Neural progenitor cell (in vitro differentiated cells): Measurements from ENCODE around the gene FBXO17. TPM values are rescaled to one million over a fixed set of nuclear protein-coding genes. Genes with fewer than 3 reads are reported as not detected.
A peak's percentile ranks its signal among the peaks of the same experiment; 100 is the strongest.
"Not testable (repeated sequence)": the region's sequence is repeated elsewhere in the genome, so short reads cannot be mapped to it uniquely, and the experiment has no call there.

Source experiments
- DNase-seq: peaks from one replicate; pipeline ENCODE4 v3.0.0-alpha.2; 2016; ENCODE audit warnings: low spot score
- H2AFZ ChIP-seq: fragments of 200-600 bp; sonication (generic); replicated peaks from 2 replicates; pipeline ENCODE4 v1.6.1; 2016; ENCODE audit warnings: antibody characterized with exemption
- H3F3A ChIP-seq: fragments of 200-600 bp; sonication (generic); 2 replicates; pipeline ENCODE4 v1.6.1; 2016; ENCODE audit warnings: antibody characterized with exemption, low read depth
- H3K27ac ChIP-seq: fragments of 200-600 bp; sonication (generic); 2 replicates; pipeline ENCODE4 v1.5.1; 2016; ENCODE audit warnings: mild to moderate bottlenecking
- H3K27me3 ChIP-seq: fragments of 200-600 bp; sonication (generic); 2 replicates; pipeline ENCODE4 v1.6.1; 2016; ENCODE audit warnings: mild to moderate bottlenecking, moderate library complexity
- H3K36me3 ChIP-seq: fragments of 200-600 bp; sonication (generic); 2 replicates; pipeline ENCODE4 v1.5.1; 2016
- H3K4me1 ChIP-seq: fragments of 200-600 bp; sonication (generic); 2 replicates; pipeline ENCODE4 v1.6.1; 2016; ENCODE audit warnings: mixed run types
- H3K4me2 ChIP-seq: fragments of 200-600 bp; sonication (generic); 2 replicates; pipeline ENCODE4 v1.6.1; 2016
- H3K4me3 ChIP-seq: fragments of 200-600 bp; sonication (generic); 2 replicates; pipeline ENCODE4 v1.5.1; 2016
- H3K79me2 ChIP-seq: fragments of 200-600 bp; sonication (generic); 2 replicates; pipeline ENCODE4 v1.6.1; 2016; ENCODE audit warnings: low read depth
- H3K9ac ChIP-seq: fragments of 200-600 bp; sonication (generic); 2 replicates; pipeline ENCODE4 v1.6.1; 2016
- H3K9me3 ChIP-seq: fragments of 200-600 bp; sonication (generic); 2 replicates; pipeline ENCODE4 v1.5.1; 2016; ENCODE audit warnings: low read depth
- H4K20me1 ChIP-seq: fragments of 200-600 bp; sonication (generic); 2 replicates; pipeline ENCODE4 v1.6.1; 2016; ENCODE audit warnings: low read depth
- H3K27ac Mint-ChIP-seq: 3 replicates; pipeline ENCODE4 v1.8.0; 2021; ENCODE audit warnings: mixed read lengths
- H3K27me3 Mint-ChIP-seq: 2 replicates; pipeline ENCODE4 v1.8.0; 2022; ENCODE audit warnings: low read depth, mild to moderate bottlenecking, inconsistent platforms, moderate library complexity, mixed read lengths; ENCODE audit not compliant: insufficient read depth
- H3K36me3 Mint-ChIP-seq: 3 replicates; pipeline ENCODE4 v1.8.0; 2021; ENCODE audit warnings: mixed read lengths
- H3K4me1 Mint-ChIP-seq: 3 replicates; pipeline ENCODE4 v1.8.0; 2021; ENCODE audit warnings: mixed read lengths
- H3K4me3 Mint-ChIP-seq: 3 replicates; pipeline ENCODE4 v1.8.0; 2021; ENCODE audit warnings: mild to moderate bottlenecking, moderate library complexity, mixed read lengths
- H3K9me3 Mint-ChIP-seq: 3 replicates; pipeline ENCODE4 v1.8.0; 2020; ENCODE audit warnings: mixed read lengths
- CTCF ChIP-seq: fragments of 200-600 bp; sonication (generic); IDR thresholded peaks from 2 replicates; pipeline ENCODE4 v1.5.1; 2017; ENCODE audit warnings: antibody characterized with exemption, mild to moderate bottlenecking
- EZH2 ChIP-seq: fragments of 200-600 bp; sonication (generic); IDR thresholded peaks from 2 replicates; pipeline ENCODE4 v1.6.1; 2017; ENCODE audit warnings: antibody characterized with exemption, mild to moderate bottlenecking, moderate library complexity
- EZH2phosphoT487 ChIP-seq: fragments of 200-600 bp; sonication (generic); IDR thresholded peaks from 2 replicates; pipeline ENCODE4 v1.6.1; 2017; ENCODE audit warnings: antibody characterized with exemption
- total RNA-seq: library from RNA; depleted of rRNA; stranded (reverse); fragments of >200 nt; gene quantifications from 2 replicates; pipeline ENCODE4 v1.2.3, GENCODE V29; 2015; ENCODE audit warnings: low replicate concordance

Gene FBXO17
- total RNA-seq, 1 donor from 2014 or later = 8.3 TPM

GRCh38 chr19:38944981-38945506 lies 30.5 kb downstream of the FBXO17 start:
- H3K27ac ChIP-seq = no peak overlapping the region
- no peak overlapping the region for H3K4me3 ChIP-seq
- peaks cover 9% of the 10 kb centered on the region for H3K4me1 Mint-ChIP-seq
- no peaks in the 10 kb centered on the region for H4K20me1 ChIP-seq
- no peak overlapping the region for H3K4me2 ChIP-seq
- H3K27me3 Mint-ChIP-seq = peaks cover 11% of the 10 kb centered on the region
- no peaks in the 10 kb centered on the region for H3K79me2 ChIP-seq
- no peak for TF ChIP-seq EZH2
- TF ChIP-seq CTCF = no peak
- TF ChIP-seq EZH2phosphoT487 = no peak
- no peak overlapping the region for H3K9ac ChIP-seq
- H3K9me3 ChIP-seq = no peaks in the 10 kb centered on the region
- H3K4me1 ChIP-seq = peaks cover 3% of the 10 kb centered on the region
- peak overlapping the region; percentile 7 for H3K4me3 Mint-ChIP-seq
- H3F3A ChIP-seq = peaks cover 3% of the 10 kb centered on the region
- no peaks in the 10 kb centered on the region for H3K9me3 Mint-ChIP-seq
- H2AFZ ChIP-seq = no peak overlapping the region
- peaks cover 9% of the 10 kb centered on the region for H3K36me3 Mint-ChIP-seq
- H3K27me3 ChIP-seq = peaks cover under 1% of the 10 kb centered on the region
- H3K36me3 ChIP-seq = no peaks in the 10 kb centered on the region
- no peak for DNase-seq
- H3K27ac Mint-ChIP-seq = no peak overlapping the region

GRCh38 chr19:38942471-38943181 lies 32.9 kb downstream of the FBXO17 start:
- H3K27me3 Mint-ChIP-seq = peaks cover 9% of the 10 kb centered on the region

GRCh38 chr19:38941979-38942378 lies 33.6 kb downstream of the FBXO17 start:
- Histone ChIP-seq H2AFZ (no peak overlapping the region), H3K79me2 (no peaks in the 10 kb centered on the region), H3K4me2 (no peak overlapping the region), H3K27ac (no peak overlapping the region), H3K4me3 (no peak overlapping the region), H3K9me3 (no peaks in the 10 kb centered on the region), H3K27me3 (no peaks in the 10 kb centered on the region), H3F3A (peaks cover 3% of the 10 kb centered on the region), H4K20me1 (no peaks in the 10 kb centered on the region), H3K9ac (no peak overlapping the region), H3K4me1 (peaks cover 15% of the 10 kb centered on the region), H3K36me3 (no peaks in the 10 kb centered on the region)
- TF ChIP-seq EZH2 = no peak
- TF ChIP-seq EZH2phosphoT487 = no peak
- TF ChIP-seq CTCF = no peak
- no peaks in the 10 kb centered on the region for H3K9me3 Mint-ChIP-seq
- peaks cover 13% of the 10 kb centered on the region for H3K4me1 Mint-ChIP-seq
- peaks cover 9% of the 10 kb centered on the region for H3K36me3 Mint-ChIP-seq
- peaks cover 9% of the 10 kb centered on the region for H3K27me3 Mint-ChIP-seq
- no peak overlapping the region for H3K27ac Mint-ChIP-seq
- H3K4me3 Mint-ChIP-seq = no peak overlapping the region
- no peak for DNase-seq

More at GRCh38 chr19:38942471-38943181, 32.9 kb downstream of the FBXO17 start:
- Histone ChIP-seq H3K36me3 (no peaks in the 10 kb centered on the region), H3K4me2 (no peak overlapping the region), H3K4me3 (no peak overlapping the region), H3K9me3 (no peaks in the 10 kb centered on the region), H4K20me1 (no peaks in the 10 kb centered on the region), H3K27ac (no peak overlapping the region), H3K4me1 (peaks cover 15% of the 10 kb centered on the region), H2AFZ (no peak overlapping the region), H3K9ac (no peak overlapping the region), H3F3A (peaks cover 3% of the 10 kb centered on the region), H3K79me2 (no peaks in the 10 kb centered on the region), H3K27me3 (no peaks in the 10 kb centered on the region)
- Mint-ChIP-seq H3K36me3 (peaks cover 9% of the 10 kb centered on the region), H3K4me1 (peaks cover 13% of the 10 kb centered on the region), H3K4me3 (peak overlapping the region; percentile 24), H3K27ac (no peak overlapping the region), H3K9me3 (no peaks in the 10 kb centered on the region)
- TF ChIP-seq EZH2phosphoT487 (no peak), EZH2 (no peak)
- DNase-seq = no peak

GRCh38 chr19:38941466-38941865 lies 34.1 kb downstream of the FBXO17 start:
- not testable (repeated sequence) for H2AFZ ChIP-seq, H3K9me3 Mint-ChIP-seq, H3K9ac ChIP-seq, DNase-seq, H3K27ac ChIP-seq, H3K4me2 ChIP-seq, H3K36me3 Mint-ChIP-seq, H4K20me1 ChIP-seq, H3F3A ChIP-seq, H3K27ac Mint-ChIP-seq, H3K4me3 ChIP-seq, H3K27me3 Mint-ChIP-seq, H3K79me2 ChIP-seq, H3K4me3 Mint-ChIP-seq, H3K27me3 ChIP-seq, H3K36me3 ChIP-seq, H3K9me3 ChIP-seq
- peaks cover 13% of the 10 kb centered on the region for H3K4me1 Mint-ChIP-seq
- H3K4me1 ChIP-seq = peaks cover 15% of the 10 kb centered on the region
